GM19438 (cell line): ENCODE results near the gene CPNE5.

Source experiments
- ATAC-seq: cut with Tn5 transposase; IDR thresholded peaks from one replicate; pipeline ENCODE4 v1.9.1; 2021; ENCODE audit warnings: low read depth; ENCODE audit not compliant: unreplicated experiment

Gene CPNE5

GRCh38 chr6:36751091-36751490 lies 88.2 kb downstream of the CPNE5 start:
- no peak for ATAC-seq

DNA sequence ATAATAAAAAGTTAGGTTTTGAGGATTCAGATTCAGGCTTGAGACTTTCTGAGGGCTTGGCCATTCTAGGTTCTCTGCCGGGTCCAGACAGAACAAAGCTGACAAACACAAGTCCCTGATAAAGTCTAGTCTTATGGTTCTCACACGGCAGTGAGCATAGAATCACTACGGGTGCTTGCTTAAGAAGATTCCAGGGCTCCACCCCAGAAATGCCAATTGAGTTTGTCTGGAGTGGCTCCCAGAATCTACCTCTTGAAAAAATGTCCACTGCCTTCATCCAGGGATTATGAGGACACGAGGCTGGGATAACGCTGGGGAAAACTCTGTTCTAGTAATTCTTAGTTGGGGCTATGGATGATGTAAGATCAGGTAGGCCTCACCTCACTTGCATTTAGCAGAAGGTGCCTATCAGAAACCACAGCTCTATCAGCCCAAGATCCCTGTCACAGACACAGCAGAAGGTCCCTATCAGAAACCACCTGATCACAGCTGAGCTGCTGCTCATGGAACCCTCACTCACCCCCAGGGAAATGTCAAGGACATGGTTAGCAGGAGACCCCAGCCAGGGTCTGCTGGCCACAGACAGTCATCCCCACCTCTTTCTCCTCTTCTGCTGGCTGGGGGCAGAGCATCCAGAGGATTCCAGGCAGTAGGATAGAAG lies 89.3 kb downstream of the CPNE5 start:
- ATAC-seq = no peak

DNA sequence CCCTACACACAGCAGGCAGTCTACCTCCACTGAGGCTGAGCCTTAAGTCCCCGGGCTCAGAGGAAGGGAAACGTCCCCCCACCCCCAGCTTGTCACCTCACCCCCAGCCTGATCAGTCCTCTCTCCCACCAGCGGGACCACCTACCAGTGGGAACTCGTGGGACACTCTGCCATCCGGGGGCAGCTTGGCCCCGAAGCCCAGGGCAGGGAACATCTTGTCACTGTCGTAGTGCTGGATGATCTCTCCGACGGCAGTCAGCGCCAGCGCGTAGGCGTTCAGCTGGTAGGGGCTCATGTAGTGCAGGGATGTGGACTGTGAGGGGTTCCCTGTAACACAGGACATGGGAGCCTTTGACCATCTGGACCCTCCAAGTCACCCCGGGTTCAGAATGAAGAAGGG lies 93.0 kb downstream of the CPNE5 start:
- ATAC-seq = no peak

GRCh38 chr6:36745836-36746235 lies 93.4 kb downstream of the CPNE5 start:
- no peak for ATAC-seq

- ATAC-seq = no peak
Observed at GRCh38 chr6:36745283-36745682, 94.0 kb downstream of the CPNE5 start.

DNA sequence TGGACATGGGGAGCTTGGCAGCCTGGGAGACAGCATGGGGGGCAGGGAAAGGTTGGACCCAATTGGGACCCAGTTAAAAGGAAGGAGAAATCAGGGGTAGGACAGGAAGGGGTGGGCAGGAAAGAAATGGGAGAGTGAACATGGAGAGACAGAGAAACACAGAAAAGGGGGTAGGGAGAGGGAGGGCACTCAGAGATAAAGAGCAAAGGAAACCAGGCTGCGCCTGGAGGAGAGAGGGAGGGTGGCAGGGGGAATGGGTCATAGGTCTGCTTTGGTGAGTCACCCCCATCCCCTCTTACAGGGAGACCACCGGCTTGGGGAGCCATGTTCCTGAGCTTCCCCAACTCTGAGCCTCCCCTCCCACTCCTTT lies 95.0 kb downstream of the CPNE5 start:
- no peak for ATAC-seq

DNA sequence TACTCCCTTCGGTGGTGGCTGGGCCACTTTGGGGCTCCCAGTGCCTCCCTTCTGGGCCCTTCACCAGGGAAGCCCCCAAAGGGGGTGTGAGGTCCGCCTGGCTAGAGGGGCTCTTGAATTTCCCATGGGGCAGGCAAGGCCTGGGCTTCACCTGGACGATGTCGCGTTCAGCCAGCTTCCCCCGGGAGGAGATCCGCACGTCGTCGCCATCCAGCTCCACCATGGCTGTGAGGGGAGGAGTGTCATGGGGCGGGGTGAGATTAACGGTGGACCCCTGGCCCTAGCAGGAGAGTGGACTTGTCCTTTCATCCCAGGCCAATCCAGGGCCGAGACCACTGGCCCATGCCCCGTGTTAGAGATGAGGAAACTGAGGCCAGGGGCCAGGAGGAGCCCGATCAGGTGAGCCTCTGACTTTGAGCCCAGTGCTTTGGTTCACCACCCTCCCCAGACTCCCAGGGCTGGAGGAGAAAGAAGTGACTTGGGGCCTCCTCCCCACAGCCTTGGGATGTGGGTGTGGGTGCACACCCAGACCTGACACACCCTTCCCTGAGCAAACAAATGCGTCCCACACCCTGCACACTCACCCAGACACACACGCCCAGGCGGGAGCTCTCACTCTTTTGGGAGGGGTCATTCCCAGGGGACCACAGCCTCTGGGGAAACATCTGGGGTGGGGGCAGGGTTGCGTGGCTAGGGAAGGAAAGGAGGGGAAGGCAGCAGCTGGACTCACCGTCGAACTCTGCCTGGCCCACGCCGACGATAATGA lies 95.5 kb downstream of the CPNE5 start:
- ATAC-seq = no peak

GRCh38 chr6:36743032-36743431 lies 96.2 kb downstream of the CPNE5 start:
- ATAC-seq = no peak

DNA sequence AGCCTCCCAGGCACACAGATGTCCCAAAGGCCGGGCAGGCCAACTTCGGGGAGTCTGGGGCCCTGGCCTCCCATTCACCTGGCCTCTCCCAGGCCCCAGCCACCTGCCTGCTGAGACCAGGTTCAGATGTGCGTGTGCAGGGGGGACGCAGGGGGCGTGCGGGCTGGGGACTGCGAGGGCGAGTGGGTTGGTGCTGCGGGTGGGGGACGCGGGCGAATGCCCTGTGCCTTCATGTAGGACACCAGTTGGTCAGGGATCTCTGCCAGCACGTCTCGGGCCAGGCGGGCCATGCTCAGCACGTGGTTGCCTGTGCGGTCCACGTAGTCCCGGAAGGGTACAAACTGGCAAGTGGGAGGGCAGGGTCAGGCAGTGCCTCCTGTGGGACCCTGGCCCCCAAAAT lies 97.1 kb downstream of the CPNE5 start:
- no peak for ATAC-seq

GRCh38 chr6:36740818-36741179 lies 98.4 kb downstream of the CPNE5 start:
- ATAC-seq = no peak

DNA sequence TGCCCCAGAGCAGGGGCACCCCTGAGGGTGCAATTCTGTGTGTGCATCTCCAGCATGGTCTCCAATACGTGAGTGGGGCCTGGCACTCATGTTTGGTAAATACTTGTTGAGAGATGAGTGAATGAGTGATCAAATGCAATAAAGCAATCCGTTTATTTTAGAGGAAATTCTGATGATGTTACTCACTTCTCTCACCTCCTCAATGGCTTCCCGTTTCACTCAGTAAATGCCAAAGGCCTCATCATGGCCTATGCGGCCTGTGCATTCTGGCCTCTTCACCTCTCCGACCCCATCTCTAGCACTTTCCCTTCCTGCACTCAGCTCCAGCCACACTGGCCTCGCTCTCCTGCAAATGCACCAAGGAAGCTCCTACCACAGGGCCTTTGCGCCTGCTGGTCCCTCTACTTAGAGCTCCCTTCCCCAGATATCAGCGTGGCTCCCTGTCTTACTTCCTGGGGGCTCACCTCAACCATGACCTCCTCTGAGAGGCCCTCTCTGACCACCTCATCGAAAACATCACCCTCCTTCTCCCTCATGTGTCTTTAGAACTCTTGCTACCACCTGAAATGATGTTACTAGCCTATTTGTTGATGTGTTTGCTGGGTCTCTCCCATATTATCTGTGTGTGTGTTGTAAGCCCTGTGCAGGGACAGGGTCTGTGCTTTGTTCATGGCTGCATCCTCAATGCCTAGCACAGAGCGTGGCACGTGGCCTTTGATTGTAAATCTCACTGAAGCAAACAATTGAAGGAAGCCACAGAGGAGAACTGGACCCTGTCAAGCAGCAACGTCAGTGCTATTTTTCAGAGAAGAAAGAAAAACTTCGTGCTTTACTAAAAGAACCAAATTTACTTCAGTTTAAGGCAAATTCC lies 99.1 kb downstream of the CPNE5 start:
- no peak for ATAC-seq

- no peak for ATAC-seq
Observed at GRCh38 chr6:36738108-36738507, 101.1 kb downstream of the CPNE5 start.

DNA sequence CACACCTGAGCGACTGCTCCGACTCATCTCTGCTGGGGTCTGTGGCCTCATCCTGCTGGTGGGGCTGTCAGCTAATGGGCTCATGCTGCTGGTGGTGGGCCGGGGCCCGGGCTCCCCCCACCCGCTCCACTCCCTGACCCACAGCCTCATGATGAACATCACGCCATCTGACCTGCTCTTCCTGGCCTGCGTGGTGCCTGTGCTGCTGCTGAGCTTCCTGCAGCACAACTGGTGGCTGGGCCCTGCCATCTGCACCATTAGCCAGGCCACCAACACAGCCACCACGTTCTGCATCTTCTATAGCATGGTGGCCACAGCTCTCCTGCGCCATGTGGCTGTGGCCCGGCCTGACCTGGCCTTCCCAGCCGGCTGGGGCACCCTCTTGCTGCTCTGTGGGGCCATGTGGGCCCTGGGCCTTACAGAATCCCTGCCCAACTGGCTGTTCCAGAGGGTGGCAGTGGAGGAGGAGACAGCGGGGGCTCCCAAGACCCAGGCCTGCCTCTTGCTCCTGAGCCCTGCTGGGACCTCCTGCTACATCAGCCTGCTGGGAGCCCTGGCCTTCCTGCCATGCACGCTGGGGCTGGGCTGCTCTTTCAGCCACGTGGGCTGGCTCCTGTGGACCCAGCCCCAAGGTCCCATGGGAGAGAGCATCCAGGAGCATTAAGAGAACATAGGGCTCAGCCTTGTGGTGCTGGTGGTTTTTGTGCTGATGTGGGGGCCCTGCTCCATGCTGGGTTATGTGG lies 102.0 kb downstream of the CPNE5 start:
- no peak for ATAC-seq

- no peak for ATAC-seq
Observed at GRCh38 chr6:36735110-36736071, 103.9 kb downstream of the CPNE5 start.

DNA sequence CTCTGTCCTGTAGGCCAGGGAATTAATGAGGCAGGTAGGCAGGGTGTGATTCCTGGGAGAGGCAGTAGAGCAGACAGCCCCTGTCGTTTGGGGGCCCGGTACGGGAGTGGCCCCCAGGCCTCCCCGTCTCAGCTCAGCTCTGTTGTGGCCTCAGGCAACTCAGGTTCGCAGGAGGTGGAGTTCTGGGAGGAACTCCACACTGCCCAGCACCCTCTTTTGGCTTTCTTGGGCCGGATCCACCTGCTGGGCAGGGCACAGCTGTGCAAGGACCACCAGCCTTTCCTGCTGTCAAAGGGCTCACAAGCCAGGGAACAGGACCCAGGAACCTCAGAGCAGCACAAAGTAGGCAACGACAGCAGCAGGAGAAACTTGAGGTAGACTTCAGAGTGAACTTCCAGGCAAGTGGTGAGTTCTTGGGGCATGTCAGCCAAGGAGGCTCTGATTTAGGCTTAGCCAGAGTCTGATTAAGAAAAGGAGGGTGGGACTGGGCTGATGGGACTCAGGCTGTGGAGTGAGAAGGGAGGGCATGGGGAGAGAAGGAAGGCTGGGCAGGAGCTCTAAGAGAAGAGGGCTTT lies 104.7 kb downstream of the CPNE5 start:
- ATAC-seq = no peak

GRCh38 chr6:36733300-36733699 lies 105.9 kb downstream of the CPNE5 start:
- no peak for ATAC-seq

DNA sequence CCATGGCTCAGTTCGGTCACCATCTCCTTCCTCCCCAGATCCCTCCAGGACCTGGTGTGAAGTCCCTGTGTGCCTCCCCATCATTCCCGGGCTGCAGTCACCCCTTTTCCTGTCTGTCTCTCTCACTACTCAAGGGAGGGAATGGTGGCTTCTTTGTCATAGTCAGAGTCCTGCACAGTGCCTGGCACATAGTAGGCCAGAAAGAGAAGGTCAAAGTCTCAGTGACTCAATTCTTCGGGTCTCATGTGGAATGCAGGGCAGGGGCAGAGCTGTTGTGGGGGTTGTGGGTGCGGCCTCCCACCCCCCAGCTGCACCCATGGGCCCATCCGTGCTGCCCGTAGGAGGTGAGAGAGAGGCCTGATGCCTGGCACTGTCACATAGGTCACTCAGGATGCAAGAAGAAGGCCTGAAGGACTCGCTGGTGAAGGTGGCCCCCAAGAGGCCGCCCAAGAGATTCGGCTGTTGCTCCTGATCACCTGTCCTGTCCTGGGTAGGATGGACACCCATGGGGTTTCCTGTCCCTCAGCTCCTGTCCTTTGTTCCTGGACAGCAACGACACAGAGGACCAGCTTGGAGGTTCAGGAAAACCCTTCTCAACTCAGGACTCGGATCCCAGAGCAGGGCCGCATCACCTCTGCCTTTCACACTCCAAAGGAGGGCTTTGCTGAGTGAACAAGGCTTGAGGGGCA lies 107.5 kb downstream of the CPNE5 start:
- no peak for ATAC-seq

- no peak for ATAC-seq
Observed at GRCh38 chr6:36730424-36731380, 108.5 kb downstream of the CPNE5 start.
